ENCODE data around the gene TMEM178B. TPM values are rescaled to one million over a fixed set of nuclear protein-coding genes. Genes with fewer than 3 reads are reported as not detected.
"Not testable (repeated sequence)": the region's sequence is repeated elsewhere in the genome, so short reads cannot be mapped to it uniquely, and the experiment has no call there.

TMEM178B gene
- polyA plus RNA-seq, 6 donors from 2014 or later, result not detected

DNA sequence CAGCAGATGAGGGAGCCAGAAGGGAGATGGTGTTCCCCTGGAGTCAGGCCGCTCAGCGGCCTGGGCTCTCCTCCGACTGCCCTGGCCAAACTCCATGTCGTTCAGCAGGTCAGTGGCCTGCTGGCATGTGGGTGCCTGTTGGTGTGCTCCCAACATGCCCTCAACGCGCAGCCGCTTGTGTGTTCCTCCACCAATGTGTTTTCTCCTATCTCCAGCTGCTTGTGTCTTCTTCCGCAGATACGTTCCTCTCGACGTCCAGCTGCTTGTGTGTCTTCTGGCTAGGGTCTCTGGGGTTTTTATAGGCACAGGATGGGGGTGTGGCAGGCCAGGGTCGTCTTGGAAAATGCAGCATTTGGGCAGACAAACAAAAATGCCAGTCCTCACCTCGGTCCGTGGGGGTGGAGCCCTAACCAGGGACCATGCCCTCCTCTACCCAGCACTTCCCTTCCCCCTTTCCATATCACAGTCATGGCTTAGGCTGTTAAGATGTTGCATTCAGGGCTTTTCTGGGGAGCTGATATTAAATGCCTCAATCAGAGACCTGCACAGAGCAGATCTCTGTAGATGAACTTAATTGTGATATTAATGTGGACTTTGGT is 111.6 kb downstream of the TMEM178B start:
- no peaks in the 10 kb centered on the region for H3K4me1 Mint-ChIP-seq
- ATAC-seq (ENCODE audit: low read depth in 2 of 2) (no peak), DNase-seq (no peak)
- H3K27ac Mint-ChIP-seq, result no peak overlapping the region
- H3K9me3 Mint-ChIP-seq, result peaks cover 0 to 7% (median 2%) of the 10 kb centered on the region in 7 donors
- no peak overlapping the region for H3K4me3 Mint-ChIP-seq
- peaks cover 14% of the 10 kb centered on the region in 3 donors for H3K27me3 Mint-ChIP-seq
- H3K36me3 Mint-ChIP-seq, result no peaks in the 10 kb centered on the region

GRCh38 chr7:141189231-141189630 is 115.4 kb downstream of the TMEM178B start:
- peaks cover 5 to 14% (median 13%) of the 10 kb centered on the region in 3 donors for H3K27me3 Mint-ChIP-seq
- no peaks in the 10 kb centered on the region for H3K36me3 Mint-ChIP-seq
- H3K4me1 Mint-ChIP-seq, result no peaks in the 10 kb centered on the region
- no peak overlapping the region for H3K27ac Mint-ChIP-seq
- ATAC-seq (ENCODE audit: low read depth in 2 of 2), result no peak
- no peak for DNase-seq
- H3K9me3 Mint-ChIP-seq, result peaks cover 0 to 5% (median 4%) of the 10 kb centered on the region in 7 donors
- H3K4me3 Mint-ChIP-seq, result no peak overlapping the region

- Mint-ChIP-seq H3K36me3 (no peaks in the 10 kb centered on the region), H3K4me3 (no peak overlapping the region), H3K27ac (no peak overlapping the region), H3K9me3 (peaks cover 0 to 9% (median 5%) of the 10 kb centered on the region in 7 donors), H3K4me1 (peaks cover 0 to 3% (median 0%) of the 10 kb centered on the region in 3 donors), H3K27me3 (peaks cover 4 to 14% (median 13%) of the 10 kb centered on the region in 3 donors)
- DNase-seq (no peak), ATAC-seq (ENCODE audit: low read depth in 2 of 2) (no peak)
Observed at GRCh38 chr7:141190495-141190894, 116.6 kb downstream of the TMEM178B start.

- Mint-ChIP-seq H3K4me1 (peaks cover 0 to 10% (median 0%) of the 10 kb centered on the region in 3 donors), H3K36me3 (no peaks in the 10 kb centered on the region), H3K27me3 (peaks cover 0 to 14% (median 13%) of the 10 kb centered on the region in 3 donors), H3K27ac (no peak overlapping the region), H3K4me3 (no peak overlapping the region), H3K9me3 (peaks cover 0 to 6% (median 5%) of the 10 kb centered on the region in 7 donors)
- ATAC-seq (ENCODE audit: low read depth in 2 of 2) (no peak), DNase-seq (no peak)
Observed at GRCh38 chr7:141191277-141191676, 117.4 kb downstream of the TMEM178B start.

- DNase-seq (no peak), ATAC-seq (ENCODE audit: low read depth in 2 of 2) (no peak)
- H3K27me3 Mint-ChIP-seq, result peaks cover 0 to 14% (median 13%) of the 10 kb centered on the region in 3 donors
- H3K4me1 Mint-ChIP-seq, result peaks cover 0 to 10% (median 0%) of the 10 kb centered on the region in 3 donors
- H3K36me3 Mint-ChIP-seq, result no peaks in the 10 kb centered on the region
- H3K9me3 Mint-ChIP-seq, result peaks cover 0 to 6% (median 5%) of the 10 kb centered on the region in 7 donors
- H3K27ac Mint-ChIP-seq, result no peak overlapping the region
- no peak overlapping the region for H3K4me3 Mint-ChIP-seq
Observed at GRCh38 chr7:141193066-141193465, 119.2 kb downstream of the TMEM178B start.

- peaks cover 6 to 18% (median 8%) of the 10 kb centered on the region in 3 donors for H3K27me3 Mint-ChIP-seq
- not testable (repeated sequence) for DNase-seq; H3K36me3 Mint-ChIP-seq; H3K9me3 Mint-ChIP-seq; ATAC-seq (ENCODE audit: low read depth in 2 of 2); H3K4me3 Mint-ChIP-seq
- H3K27ac Mint-ChIP-seq, result peak overlapping the region in 1 of 6 donors; percentile 27
- H3K4me1 Mint-ChIP-seq, result peaks cover 0 to 10% (median 0%) of the 10 kb centered on the region in 3 donors
Observed at GRCh38 chr7:141195722-141196121, 121.9 kb downstream of the TMEM178B start.

- Mint-ChIP-seq H3K27me3 (peaks cover 7 to 21% (median 20%) of the 10 kb centered on the region in 3 donors), H3K36me3 (no peaks in the 10 kb centered on the region), H3K9me3 (peaks cover 0 to 8% (median 0%) of the 10 kb centered on the region in 7 donors), H3K27ac (no peak overlapping the region), H3K4me3 (no peak overlapping the region), H3K4me1 (peaks cover 0 to 10% (median 0%) of the 10 kb centered on the region in 3 donors)
- ATAC-seq (ENCODE audit: low read depth in 2 of 2) (no peak), DNase-seq (no peak)
Observed at GRCh38 chr7:141198194-141198958, 124.5 kb downstream of the TMEM178B start.

DNA sequence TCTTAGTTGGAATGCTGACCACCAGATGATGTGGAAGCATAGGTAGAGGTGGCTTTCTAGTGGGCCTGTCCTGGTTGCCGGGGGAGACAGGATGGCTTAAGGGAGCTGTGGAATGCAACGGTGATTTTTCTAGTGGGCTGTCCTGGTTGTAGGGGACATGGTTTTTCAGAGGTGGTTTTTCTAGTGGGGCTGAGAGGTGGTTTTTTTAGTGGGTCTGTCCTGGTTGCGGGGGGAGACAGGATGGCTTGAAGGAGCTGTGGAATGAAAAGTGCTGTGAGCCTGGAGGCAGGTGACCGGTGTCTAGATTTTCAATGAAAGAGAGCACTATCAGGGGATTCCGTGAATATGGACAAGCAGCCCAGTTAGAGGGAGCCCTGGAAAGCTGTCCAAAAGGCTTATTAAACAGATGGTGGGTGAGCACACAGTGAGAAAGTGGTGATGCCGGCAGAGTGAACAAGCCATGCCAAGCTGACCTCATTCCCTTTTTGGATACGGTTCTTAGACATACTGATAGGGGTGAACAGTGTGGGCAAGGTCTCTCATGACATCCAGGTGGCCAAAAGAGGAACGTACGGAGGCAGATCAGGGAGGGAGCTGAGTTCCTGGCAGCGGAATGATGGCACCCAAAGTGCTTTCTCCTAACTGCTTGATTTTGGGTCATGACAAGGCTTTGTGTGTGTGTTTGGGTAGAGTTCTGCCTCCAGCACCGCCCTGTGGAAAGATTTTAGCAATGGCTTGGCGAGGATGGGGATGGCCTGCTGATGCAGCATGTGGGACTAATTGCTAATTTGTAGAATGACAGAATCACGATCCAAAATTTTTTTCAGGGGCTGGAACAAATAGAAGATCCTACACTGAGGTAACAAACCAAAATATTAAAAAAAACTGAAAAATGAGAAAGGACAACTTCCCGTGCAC is 126.6 kb downstream of the TMEM178B start:
- Mint-ChIP-seq H3K36me3 (no peaks in the 10 kb centered on the region), H3K4me3 (no peak overlapping the region), H3K4me1 (peaks cover 0 to 7% (median 0%) of the 10 kb centered on the region in 3 donors), H3K27me3 (peaks cover 10 to 30% (median 21%) of the 10 kb centered on the region in 3 donors), H3K9me3 (peaks cover 0 to 2% (median 0%) of the 10 kb centered on the region in 7 donors), H3K27ac (no peak overlapping the region)
- ATAC-seq (ENCODE audit: low read depth in 2 of 2) (no peak), DNase-seq (no peak)

DNA sequence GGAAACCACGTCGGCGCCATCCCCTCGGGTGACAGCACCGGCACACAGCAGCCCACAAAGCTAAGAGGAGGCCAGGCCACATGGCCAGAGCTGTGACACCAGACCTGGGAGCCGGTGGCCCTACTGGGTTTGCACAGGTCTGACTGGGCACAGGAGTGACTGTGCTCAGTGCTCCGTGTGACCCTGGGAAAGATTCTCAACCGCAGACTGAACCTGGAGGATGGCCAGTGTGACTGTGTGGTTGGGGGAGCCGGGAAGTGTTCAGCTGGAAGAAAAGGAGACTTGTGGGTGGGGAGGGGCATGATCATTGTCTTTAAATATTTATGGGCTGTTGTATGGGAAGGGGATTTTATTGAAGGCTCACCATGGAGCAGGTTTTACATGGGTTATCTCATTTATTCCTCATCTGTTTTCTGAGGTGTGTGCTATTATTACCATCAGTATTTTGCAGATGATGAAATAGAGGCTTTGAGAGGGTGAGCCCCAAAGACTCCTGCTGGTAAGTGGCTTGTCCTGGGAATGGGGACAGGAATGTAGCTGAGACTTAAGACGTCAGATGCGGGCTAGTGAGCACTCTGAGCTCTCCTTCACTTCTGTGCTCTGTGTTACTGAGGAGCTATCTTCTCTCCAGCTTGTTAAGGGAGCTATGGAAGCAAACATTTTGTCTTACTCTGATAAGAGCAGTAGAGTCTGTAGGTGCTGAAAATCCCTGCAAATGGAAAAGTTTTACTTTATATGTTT is 127.5 kb downstream of the TMEM178B start:
- H3K9me3 Mint-ChIP-seq, result peaks cover 0 to 2% (median 0%) of the 10 kb centered on the region in 7 donors
- DNase-seq (no peak), ATAC-seq (ENCODE audit: low read depth in 2 of 2) (no peak)
- no peaks in the 10 kb centered on the region for H3K36me3 Mint-ChIP-seq
- no peak overlapping the region for H3K27ac Mint-ChIP-seq
- H3K4me1 Mint-ChIP-seq, result no peaks in the 10 kb centered on the region
- peaks cover 14 to 30% (median 21%) of the 10 kb centered on the region in 3 donors for H3K27me3 Mint-ChIP-seq
- H3K4me3 Mint-ChIP-seq, result peak overlapping the region in 1 of 8 donors; percentile 3

- ATAC-seq (ENCODE audit: low read depth in 2 of 2), result no peak
- no peak overlapping the region for H3K4me3 Mint-ChIP-seq
- H3K27ac Mint-ChIP-seq, result no peak overlapping the region
- no peaks in the 10 kb centered on the region for H3K36me3 Mint-ChIP-seq
- H3K27me3 Mint-ChIP-seq, result peaks cover 20 to 30% (median 21%) of the 10 kb centered on the region in 3 donors
- DNase-seq, result no peak
- no peaks in the 10 kb centered on the region for H3K4me1 Mint-ChIP-seq
- peaks cover 0 to 2% (median 0%) of the 10 kb centered on the region in 7 donors for H3K9me3 Mint-ChIP-seq
Observed at GRCh38 chr7:141202535-141202934, 128.7 kb downstream of the TMEM178B start.

DNA sequence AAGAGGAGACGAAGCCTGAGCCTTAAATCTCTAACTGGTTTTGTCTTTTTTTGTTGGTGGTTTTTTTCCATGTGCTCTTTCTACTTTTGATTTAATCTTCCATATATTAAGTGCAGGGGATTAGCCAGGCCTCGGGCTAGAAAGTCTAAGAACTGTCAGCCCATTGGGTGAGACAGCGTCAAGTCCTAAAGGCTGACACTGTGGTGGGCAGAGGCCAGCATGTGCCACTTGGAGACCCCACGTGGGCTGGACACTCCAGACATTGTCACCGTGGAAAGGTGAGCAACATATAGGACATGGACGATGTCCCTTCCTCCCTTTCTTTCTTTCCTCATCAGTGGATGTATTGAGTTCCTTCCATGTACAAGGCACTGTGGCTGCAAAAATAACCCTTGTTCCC is 129.3 kb downstream of the TMEM178B start:
- Mint-ChIP-seq H3K9me3 (peaks cover 0 to 2% (median 0%) of the 10 kb centered on the region in 7 donors), H3K27me3 (peaks cover 20 to 30% (median 21%) of the 10 kb centered on the region in 3 donors), H3K27ac (peak overlapping the region in 1 of 6 donors; percentile 44), H3K36me3 (no peaks in the 10 kb centered on the region), H3K4me1 (no peaks in the 10 kb centered on the region), H3K4me3 (no peak overlapping the region)
- no peak for DNase-seq
- ATAC-seq (ENCODE audit: low read depth in 2 of 2), result no peak

DNA sequence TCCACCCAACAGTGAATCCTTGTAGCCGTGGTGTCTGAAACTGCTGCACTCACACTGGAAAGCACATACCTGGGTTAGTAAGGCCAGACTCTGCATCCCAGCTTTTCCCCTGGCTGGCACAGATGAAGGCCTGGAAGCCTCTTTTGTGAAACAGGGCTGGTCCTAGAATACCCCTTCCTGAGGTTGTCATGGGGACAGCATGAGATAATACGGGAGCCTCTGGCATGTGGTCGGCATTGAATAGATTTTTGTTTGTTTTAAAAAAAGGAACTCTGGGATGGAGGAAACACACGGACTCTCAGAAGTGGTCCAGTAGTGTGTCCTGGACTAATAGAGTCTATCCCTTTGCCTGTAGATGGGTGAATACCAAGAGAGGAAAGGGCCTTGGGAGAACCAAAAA is 129.7 kb downstream of the TMEM178B start:
- Mint-ChIP-seq H3K27ac (no peak overlapping the region), H3K27me3 (peaks cover 20 to 30% (median 21%) of the 10 kb centered on the region in 3 donors), H3K36me3 (no peaks in the 10 kb centered on the region), H3K4me1 (no peaks in the 10 kb centered on the region), H3K4me3 (no peak overlapping the region), H3K9me3 (peaks cover 0 to 1% (median 0%) of the 10 kb centered on the region in 7 donors)
- no peak for DNase-seq
- no peak for ATAC-seq (ENCODE audit: low read depth in 2 of 2)
